SH-SY5Y (cell line): ENCODE results near the gene WTIP.

ENCODE experiments used
- GATA2 ChIP-seq: IDR thresholded peaks from 2 replicates; pipeline ENCODE4 v1.6.1; 2011; ENCODE audit warnings: mild to moderate bottlenecking, low read depth, low read length
- GATA3 ChIP-seq: IDR thresholded peaks from 2 replicates; pipeline ENCODE4 v1.6.1; 2011; ENCODE audit warnings: low read depth, mild to moderate bottlenecking, low read length, moderate library complexity

The WTIP gene

DNA sequence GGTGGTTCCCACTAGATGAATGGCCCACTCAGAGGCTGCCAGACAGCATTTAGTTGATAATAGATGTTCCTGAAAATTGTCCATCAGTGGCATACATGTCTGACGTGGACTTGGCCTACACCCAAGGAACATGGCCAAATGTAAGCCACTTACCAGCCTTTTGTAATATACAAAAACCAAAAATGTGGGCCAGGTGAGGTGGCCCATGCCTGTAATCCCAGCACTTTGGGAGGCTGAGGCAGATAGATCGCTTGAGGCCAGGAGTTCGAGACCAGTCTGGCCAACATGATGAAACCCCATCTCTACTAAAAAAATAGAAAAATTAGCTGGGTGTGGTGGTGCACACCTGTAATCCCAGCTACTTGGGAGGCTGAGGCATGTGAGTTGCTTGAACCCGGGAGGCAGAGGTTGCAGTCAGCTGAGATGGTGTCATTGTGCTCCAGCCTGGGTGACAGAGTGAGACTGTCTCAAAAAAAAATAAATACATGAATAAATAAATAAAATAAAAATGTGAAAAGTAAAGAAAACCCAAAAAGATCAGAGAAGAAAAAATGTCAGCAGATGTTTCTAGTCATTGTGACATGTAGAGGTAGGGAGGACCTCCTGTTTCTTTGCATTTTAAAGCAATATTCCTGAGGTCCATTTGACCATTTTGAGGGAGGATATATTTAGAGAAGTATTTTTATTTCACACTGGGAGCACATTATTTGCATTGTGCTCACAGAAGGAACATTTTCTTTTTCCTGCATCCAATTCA lies 7.1 kb upstream of the WTIP start:
- no peak for TF ChIP-seq GATA2
- no peak for TF ChIP-seq GATA3

DNA sequence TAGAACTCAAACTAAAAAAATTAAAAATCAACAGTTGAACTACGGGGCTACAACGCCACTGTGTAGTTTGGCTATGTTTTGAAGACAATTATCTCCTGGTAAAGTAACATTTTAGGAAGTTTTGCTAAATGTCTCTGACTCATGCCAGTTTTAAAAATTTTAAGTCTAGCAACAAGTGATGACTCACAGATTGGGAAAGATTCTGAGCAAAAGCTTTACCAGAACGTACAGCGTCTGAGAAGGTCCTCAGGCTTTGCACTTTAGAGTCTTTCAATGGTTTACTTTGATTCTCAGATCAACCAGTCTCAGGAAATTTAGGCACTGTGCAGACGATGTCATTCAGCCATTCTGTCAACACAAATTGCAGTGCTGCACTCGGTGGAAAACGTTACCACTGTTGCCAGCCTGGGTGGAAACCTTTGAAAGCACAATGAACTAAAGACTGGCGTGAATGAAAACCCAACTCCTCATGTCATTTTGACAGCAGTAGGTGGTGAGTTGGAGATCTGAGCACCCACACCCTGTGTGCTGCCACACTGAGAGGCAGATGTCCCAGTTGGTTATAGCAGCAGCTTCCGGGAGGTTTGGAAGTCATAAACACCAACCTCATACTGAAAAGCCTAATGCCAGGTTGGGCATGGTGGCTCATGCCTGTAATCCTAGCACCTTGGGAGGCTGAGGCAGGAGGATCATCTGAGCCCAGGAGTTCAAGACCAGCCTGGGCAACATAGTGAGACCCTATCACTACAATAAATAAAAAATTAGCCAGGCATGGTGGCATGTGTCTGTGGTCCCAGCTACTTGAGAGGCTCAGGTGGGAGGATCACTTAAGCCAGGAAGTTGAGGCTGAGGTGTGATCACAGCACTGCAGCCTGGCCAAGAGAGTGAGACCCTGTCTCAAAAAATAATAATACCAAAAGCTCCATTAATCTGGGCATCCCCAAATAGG lies 6.3 kb upstream of the WTIP start:
- TF ChIP-seq GATA3 (no peak), GATA2 (no peak)

GRCh38 chr19:34475975-34476594 lies 5.5 kb upstream of the WTIP start:
- TF ChIP-seq GATA3 (no peak), GATA2 (no peak)

DNA sequence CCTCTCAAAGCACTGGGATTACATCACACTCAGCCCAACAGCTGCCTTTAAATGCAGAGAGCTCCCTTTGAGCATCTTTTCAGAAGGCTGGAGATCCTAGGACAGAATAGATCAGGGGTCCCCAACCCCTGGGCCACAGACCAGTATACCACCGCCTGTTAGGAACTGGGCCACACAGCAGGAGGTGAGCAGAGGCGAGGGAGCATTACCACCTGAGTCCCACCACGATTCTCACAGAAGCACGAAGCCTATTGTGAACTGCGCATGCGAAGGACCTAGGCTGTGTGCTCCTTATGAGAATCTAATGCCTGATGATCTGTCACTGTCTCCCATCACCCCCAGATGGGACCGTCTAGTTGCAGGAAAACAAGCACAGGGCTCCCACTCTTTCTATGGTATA lies 2.2 kb upstream of the WTIP start:
- TF ChIP-seq GATA3 (no peak), GATA2 (no peak)

DNA sequence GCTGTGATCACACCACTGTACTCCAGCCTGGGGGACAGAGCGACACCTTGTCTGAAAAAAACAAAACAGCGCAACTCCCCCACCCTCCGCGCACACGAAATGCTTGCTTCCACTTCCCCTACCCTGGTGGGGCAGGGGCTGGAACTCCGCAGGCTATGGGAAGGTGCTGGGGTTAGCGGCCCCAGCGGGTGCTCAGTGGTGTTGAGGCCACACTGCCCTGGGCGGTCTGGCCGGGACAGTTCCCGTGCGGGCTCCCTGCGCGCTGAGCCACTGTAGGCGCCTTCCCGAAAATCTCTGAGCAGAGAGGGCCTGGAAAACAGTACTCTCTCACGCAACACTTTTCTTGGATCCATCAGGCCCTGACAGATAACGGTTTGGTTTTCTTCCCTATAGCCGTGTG lies 1.1 kb upstream of the WTIP start:
- TF ChIP-seq GATA3 (no peak), GATA2 (no peak)

GRCh38 chr19:34481861-34482379 lies 362 bp downstream of the WTIP start:
- TF ChIP-seq GATA2 (no peak), GATA3 (no peak)

- TF ChIP-seq GATA3 (no peak), GATA2 (no peak)
Measured at GRCh38 chr19:34482380-34483250, 1.1 kb downstream of the WTIP start.

- TF ChIP-seq GATA2 (no peak), GATA3 (no peak)
Measured at GRCh38 chr19:34484328-34484727, 2.8 kb downstream of the WTIP start.

DNA sequence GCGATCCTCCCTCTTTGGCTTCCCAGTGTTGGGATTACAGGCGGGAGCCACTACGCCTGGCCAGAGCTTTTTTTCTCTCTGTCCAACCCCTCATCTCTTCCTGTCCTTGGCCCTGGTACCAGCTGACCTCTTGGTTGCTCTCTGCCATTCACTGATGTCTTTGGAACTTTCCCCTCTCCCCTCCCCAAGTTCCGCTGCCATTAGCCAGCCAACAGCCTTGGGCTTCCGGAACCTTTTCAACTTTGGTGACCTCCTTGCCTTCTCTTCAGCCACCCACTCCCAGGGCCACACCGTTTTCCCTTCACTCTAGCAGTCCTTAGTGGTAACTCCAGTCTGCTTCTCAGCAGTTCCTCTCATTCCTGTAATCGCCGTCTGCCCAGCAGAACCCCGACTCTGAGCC lies 4.3 kb downstream of the WTIP start:
- TF ChIP-seq GATA2 (no peak), GATA3 (no peak)

- TF ChIP-seq GATA2 (no peak), GATA3 (no peak)
Measured at GRCh38 chr19:34487651-34488051, 6.1 kb downstream of the WTIP start.

GRCh38 chr19:34489175-34489574 lies 7.6 kb downstream of the WTIP start:
- no peak for TF ChIP-seq GATA2
- no peak for TF ChIP-seq GATA3

- TF ChIP-seq GATA3 (no peak), GATA2 (no peak)
Measured at GRCh38 chr19:34490141-34490766, 8.7 kb downstream of the WTIP start.

GRCh38 chr19:34493038-34493648 lies 11.6 kb downstream of the WTIP start:
- no peak for TF ChIP-seq GATA3
- TF ChIP-seq GATA2 = no peak
